Measurements from ENCODE around the gene PCAT6. TPM values are rescaled to one million over a fixed set of nuclear protein-coding genes. Genes with fewer than 3 reads are reported as not detected.

PCAT6 gene
- polyA plus RNA-seq, 3 donors from 2014 or later: 0.73 TPM; not detected in 2

- no peak for DNase-seq
- no peak overlapping the region for H3K27ac Mint-ChIP-seq
- H3K9me3 Mint-ChIP-seq: no peaks in the 10 kb centered on the region
- H3K36me3 Mint-ChIP-seq: no peaks in the 10 kb centered on the region
- no peak overlapping the region for H3K4me3 Mint-ChIP-seq
- no peaks in the 10 kb centered on the region for H3K4me1 Mint-ChIP-seq
- peaks cover 0 to 4% (median 1%) of the 10 kb centered on the region in 3 donors for H3K27me3 Mint-ChIP-seq (ENCODE audit: low read depth in 3 of 3)
These were observed 34.2 kb downstream of the PCAT6 start for GRCh38 chr1:202844935-202845334.

- no peak for DNase-seq
- H3K36me3 Mint-ChIP-seq: no peaks in the 10 kb centered on the region
- no peaks in the 10 kb centered on the region for H3K9me3 Mint-ChIP-seq
- H3K27me3 Mint-ChIP-seq (ENCODE audit: low read depth in 3 of 3): peaks cover 0 to 1% (median 0%) of the 10 kb centered on the region in 3 donors
- no peak overlapping the region for H3K4me3 Mint-ChIP-seq
- H3K4me1 Mint-ChIP-seq: no peaks in the 10 kb centered on the region
- H3K27ac Mint-ChIP-seq: no peak overlapping the region
These were observed 37.4 kb downstream of the PCAT6 start for GRCh38 chr1:202848191-202848542.

GRCh38 chr1:202850593-202851362 is 40.0 kb downstream of the PCAT6 start:
- Mint-ChIP-seq H3K27ac (no peak overlapping the region), H3K4me3 (no peak overlapping the region), H3K9me3 (no peaks in the 10 kb centered on the region), H3K27me3 (ENCODE audit: low read depth in 3 of 3) (no peaks in the 10 kb centered on the region), H3K4me1 (no peaks in the 10 kb centered on the region), H3K36me3 (no peaks in the 10 kb centered on the region)
- DNase-seq: no peak

GRCh38 chr1:202852163-202852904 is 41.6 kb downstream of the PCAT6 start:
- H3K27ac Mint-ChIP-seq: no peak overlapping the region
- H3K4me3 Mint-ChIP-seq: no peak overlapping the region
- H3K36me3 Mint-ChIP-seq: no peaks in the 10 kb centered on the region
- H3K4me1 Mint-ChIP-seq: no peaks in the 10 kb centered on the region
- H3K9me3 Mint-ChIP-seq: no peaks in the 10 kb centered on the region
- DNase-seq: peak; percentile 14 to 21 (median 18)
- peaks cover 0 to 2% (median 0%) of the 10 kb centered on the region in 3 donors for H3K27me3 Mint-ChIP-seq (ENCODE audit: low read depth in 3 of 3)

- Mint-ChIP-seq H3K9me3 (no peaks in the 10 kb centered on the region), H3K27ac (no peak overlapping the region), H3K4me3 (no peak overlapping the region), H3K27me3 (ENCODE audit: low read depth in 3 of 3) (peaks cover 0 to 2% (median 2%) of the 10 kb centered on the region in 3 donors), H3K36me3 (no peaks in the 10 kb centered on the region), H3K4me1 (peaks cover 0 to under 1% of the 10 kb centered on the region in 2 donors)
- no peak for DNase-seq
These were observed 44.0 kb downstream of the PCAT6 start for GRCh38 chr1:202854787-202855186.

GRCh38 chr1:202856014-202856413 is 45.3 kb downstream of the PCAT6 start:
- peaks cover 0 to 9% of the 10 kb centered on the region in 2 donors for H3K4me1 Mint-ChIP-seq
- DNase-seq: no peak
- peaks cover 0 to 6% (median 2%) of the 10 kb centered on the region in 3 donors for H3K27me3 Mint-ChIP-seq (ENCODE audit: low read depth in 3 of 3)
- H3K9me3 Mint-ChIP-seq: no peaks in the 10 kb centered on the region
- H3K27ac Mint-ChIP-seq: no peak overlapping the region
- no peak overlapping the region for H3K4me3 Mint-ChIP-seq
- H3K36me3 Mint-ChIP-seq: no peaks in the 10 kb centered on the region

- Mint-ChIP-seq H3K36me3 (no peaks in the 10 kb centered on the region), H3K4me1 (peaks cover 10 to 18% of the 10 kb centered on the region in 2 donors), H3K27ac (no peak overlapping the region), H3K9me3 (no peaks in the 10 kb centered on the region), H3K27me3 (ENCODE audit: low read depth in 3 of 3) (peaks cover 3 to 11% (median 7%) of the 10 kb centered on the region in 3 donors), H3K4me3 (no peak overlapping the region)
- DNase-seq: no peak
These were observed 46.4 kb downstream of the PCAT6 start for GRCh38 chr1:202857136-202857610.

GRCh38 chr1:202858331-202858730 is 47.6 kb downstream of the PCAT6 start:
- no peak overlapping the region for H3K27ac Mint-ChIP-seq

GRCh38 chr1:202858789-202859414 is 48.1 kb downstream of the PCAT6 start:
- Mint-ChIP-seq H3K27ac (no peak overlapping the region), H3K9me3 (no peaks in the 10 kb centered on the region), H3K4me1 (peaks cover 11 to 18% of the 10 kb centered on the region in 2 donors), H3K27me3 (ENCODE audit: low read depth in 3 of 3) (peaks cover 3 to 14% (median 11%) of the 10 kb centered on the region in 3 donors), H3K4me3 (no peak overlapping the region), H3K36me3 (no peaks in the 10 kb centered on the region)
- DNase-seq: no peak

More at GRCh38 chr1:202858331-202858730, 47.6 kb downstream of the PCAT6 start:
- Mint-ChIP-seq H3K4me3 (no peak overlapping the region), H3K27me3 (ENCODE audit: low read depth in 3 of 3) (peaks cover 3 to 12% (median 11%) of the 10 kb centered on the region in 3 donors), H3K9me3 (no peaks in the 10 kb centered on the region), H3K4me1 (peaks cover 11 to 18% of the 10 kb centered on the region in 2 donors), H3K36me3 (no peaks in the 10 kb centered on the region)
- DNase-seq: no peak

GRCh38 chr1:202860744-202861419 is 50.1 kb downstream of the PCAT6 start:
- Mint-ChIP-seq H3K4me3 (peak overlapping the region; percentile 84 to 90 (median 86)), H3K27me3 (ENCODE audit: low read depth in 3 of 3) (peaks cover 3 to 20% (median 14%) of the 10 kb centered on the region in 3 donors), H3K36me3 (no peaks in the 10 kb centered on the region), H3K27ac (no peak overlapping the region), H3K4me1 (peaks cover 11 to 18% of the 10 kb centered on the region in 2 donors), H3K9me3 (no peaks in the 10 kb centered on the region)
- peak in 1 of 3 donors; percentile 15 for DNase-seq

Other genes starting within 250 kb of the PCAT6 start
- under 1 TPM in 1 of 3 donors, not detected in 2; 0.09 TPM for gene SYT2, start 100.5 kb upstream of the PCAT6 start, polyA plus RNA-seq
- 10 to 100 TPM in 1 of 3 donors, 1 to 10 TPM in 2; 4.4 to 26.2 (median 8.7) TPM for gene KDM5B, start 2.5 kb upstream of the PCAT6 start, polyA plus RNA-seq
- 10 to 100 TPM; 24.5 to 35.8 (median 25.3) TPM for gene RABIF, start 78.2 kb downstream of the PCAT6 start, polyA plus RNA-seq
- 10 to 100 TPM; 10.7 to 27.7 (median 16.5) TPM for gene KLHL12, start 116.3 kb downstream of the PCAT6 start, polyA plus RNA-seq
- gene ADIPOR1, start 147.4 kb downstream of the PCAT6 start, polyA plus RNA-seq: 100 to 1,000 TPM in 1 of 3 donors, 10 to 100 TPM in 2; 81.5 to 149 (median 95.0) TPM
- gene CYB5R1, start 156.3 kb downstream of the PCAT6 start, polyA plus RNA-seq: 10 to 100 TPM; 34.6 to 51.0 (median 48.1) TPM
- gene TMEM183A, start 196.4 kb downstream of the PCAT6 start, polyA plus RNA-seq: 10 to 100 TPM; 55.0 to 83.2 (median 64.2) TPM
- not detected for gene PPFIA4, start 215.5 kb downstream of the PCAT6 start, polyA plus RNA-seq

Measured in immature natural killer cell (primary cell).